HG03025 (cell line): ENCODE measurements around the gene VWA5B1.

Source experiments
- ATAC-seq: cut with Tn5 transposase; IDR thresholded peaks from one replicate; pipeline ENCODE4 v1.9.1; 2021; ENCODE audit warnings: mild to moderate bottlenecking, moderate library complexity; ENCODE audit not compliant: unreplicated experiment, low FRiP score

Gene VWA5B1

GRCh38 chr1:20359451-20360330, 69.0 kb downstream of the VWA5B1 start:
- ATAC-seq: no peak

DNA sequence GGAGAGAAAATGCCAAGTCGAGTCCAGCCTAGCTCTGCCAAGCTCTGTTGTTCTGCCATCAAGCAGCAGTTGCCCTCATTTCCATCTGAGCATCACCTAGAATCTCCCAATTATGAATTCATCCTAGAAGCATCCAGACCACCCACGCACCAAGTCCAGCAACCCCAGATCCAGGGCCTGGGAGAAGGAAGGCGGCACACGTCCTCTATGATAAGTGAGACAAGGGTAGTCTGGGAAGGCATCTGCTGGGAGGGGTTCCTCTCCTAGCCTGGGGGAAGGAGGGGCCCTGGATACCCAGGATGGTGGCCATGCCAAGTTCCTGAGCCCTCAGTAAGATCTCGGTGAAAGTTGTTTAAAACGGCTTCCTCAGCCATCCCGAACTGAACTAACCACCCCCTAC, 70.7 kb downstream of the VWA5B1 start:
- no peak for ATAC-seq

DNA sequence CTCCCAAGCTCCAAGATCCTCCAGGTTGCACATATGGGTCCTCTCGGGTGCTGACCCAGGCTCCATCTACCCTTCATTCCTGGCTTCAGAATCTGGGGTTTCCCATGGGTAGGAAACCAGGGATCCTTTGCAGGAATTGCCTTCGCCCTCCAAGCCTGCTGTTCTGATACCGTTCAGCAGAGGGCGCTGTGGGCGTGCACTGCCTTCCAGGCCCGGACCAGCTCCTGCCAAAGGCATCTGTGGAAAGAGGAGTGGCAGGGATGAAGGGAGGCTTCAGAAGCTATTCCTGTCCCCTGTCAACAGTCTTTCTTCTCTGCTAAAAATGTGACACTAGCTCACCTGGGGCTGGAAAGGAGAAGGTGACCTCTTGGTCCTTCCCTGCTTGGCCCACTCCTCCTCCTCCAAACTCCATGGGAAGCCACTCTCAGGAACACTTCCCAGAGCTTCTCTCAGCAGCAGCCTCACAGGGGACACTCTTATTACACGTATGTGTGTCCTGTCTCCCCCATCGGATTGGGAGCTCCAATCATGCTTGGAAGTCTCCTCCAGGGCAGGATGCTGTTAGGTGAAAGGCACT, 71.2 kb downstream of the VWA5B1 start:
- no peak for ATAC-seq

- ATAC-seq: no peak
These were observed 72.2 kb downstream of the VWA5B1 start for GRCh38 chr1:20362856-20363255.

DNA sequence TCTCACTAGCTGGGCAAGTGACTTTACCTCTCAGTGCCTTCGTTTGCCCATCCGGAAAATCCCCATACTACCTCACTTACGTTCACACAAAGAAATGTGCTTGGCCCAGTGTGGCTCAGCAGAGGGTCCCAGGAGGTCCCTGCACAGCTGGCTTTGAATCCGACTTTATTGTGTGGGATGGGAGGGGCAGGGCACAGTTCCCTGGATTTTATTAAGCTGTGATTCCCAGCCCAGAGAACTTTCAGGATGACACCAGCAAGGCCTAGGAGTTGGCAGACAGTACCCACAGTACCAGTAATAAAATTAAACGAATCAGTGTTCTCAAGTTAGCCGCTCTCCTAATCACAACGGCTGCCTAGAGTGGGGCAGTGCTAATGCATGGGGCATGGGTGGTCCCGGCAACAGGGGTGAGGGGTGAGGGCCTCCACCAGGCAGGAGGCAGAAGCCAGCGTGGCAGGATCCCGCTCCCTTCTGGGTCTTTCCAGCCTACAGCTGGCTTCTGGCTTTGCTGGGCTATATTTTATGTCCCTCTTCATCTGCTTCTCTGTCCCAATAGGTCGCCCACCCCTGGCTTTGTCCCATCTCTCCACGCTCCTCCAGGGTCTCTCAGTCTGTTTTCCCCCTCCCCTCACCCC, 74.9 kb downstream of the VWA5B1 start:
- ATAC-seq: no peak

DNA sequence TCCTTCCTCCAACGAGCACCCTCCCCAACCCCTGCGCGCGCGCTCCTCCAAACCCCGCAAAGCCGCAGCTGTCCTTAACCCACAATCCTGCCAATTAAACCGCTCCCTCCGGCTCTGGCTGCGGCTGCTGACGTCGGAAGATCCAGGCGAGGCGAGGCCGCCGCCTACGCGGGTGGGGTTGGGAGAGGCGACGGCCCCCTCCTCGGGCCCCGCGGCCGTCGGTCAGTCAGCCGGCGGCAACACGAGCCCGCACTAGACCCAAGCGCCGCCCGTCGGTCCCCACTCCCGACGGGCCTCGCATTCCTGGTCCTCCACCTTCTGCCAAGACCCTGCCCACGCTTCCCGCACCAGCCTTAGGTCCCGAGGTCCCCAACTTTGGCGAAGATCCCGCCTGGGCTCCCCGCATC, 75.4 kb downstream of the VWA5B1 start:
- ATAC-seq: no peak

DNA sequence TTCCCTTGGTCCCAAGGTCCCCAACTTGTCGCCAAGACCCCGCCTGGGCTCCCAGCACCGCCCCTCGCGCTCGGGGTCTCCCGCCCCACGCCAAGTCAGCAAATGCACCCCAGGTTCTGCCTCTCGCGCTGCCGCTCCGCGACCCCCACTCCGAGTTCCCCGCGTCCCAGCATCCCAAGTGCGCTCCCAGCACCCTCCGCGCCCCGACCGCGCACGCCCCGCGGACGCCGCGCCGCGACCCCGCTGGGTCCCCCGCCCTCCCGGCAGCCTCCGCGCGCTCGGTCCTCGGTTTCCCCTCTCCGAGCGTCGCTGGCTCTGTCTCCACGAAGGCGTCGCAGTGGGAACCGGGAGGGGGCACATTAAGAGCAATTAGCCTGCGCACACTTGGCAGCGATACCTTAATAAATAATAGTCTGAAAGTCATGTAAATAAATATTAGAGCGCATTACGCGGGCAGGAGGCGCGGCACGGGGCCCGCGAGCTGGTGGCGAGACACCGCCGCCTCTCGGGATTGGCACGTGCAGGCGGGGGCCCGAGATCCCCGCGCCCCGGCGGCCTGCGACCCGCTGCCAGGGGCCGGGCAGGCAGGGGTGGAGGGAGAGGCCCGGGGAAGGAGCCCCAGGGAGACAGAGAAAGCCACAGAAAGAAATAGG, 75.9 kb downstream of the VWA5B1 start:
- ATAC-seq: no peak

DNA sequence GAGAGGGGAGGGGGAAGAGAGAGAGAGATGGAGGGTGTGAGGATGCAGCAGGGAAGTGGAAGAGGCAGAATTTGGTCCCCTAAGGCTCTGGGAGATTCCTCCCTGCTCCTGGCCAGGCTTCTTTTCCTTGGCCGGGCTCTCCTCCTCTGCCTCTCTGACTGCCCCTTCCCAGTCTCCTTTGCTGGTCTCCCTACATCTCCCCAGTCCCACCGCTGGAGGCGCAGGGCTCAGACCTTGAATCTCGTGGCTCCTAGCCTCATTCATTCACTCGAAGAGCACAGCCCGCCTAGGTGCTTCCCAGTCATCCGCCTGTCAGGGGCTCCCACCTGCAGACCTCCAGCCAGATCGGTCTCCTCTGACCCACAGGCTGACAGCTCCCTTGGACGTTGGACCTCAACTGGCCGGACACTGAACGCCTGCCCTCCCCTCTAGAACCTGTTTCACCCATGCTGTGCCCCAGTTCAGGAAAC, 76.5 kb downstream of the VWA5B1 start:
- ATAC-seq: no peak

DNA sequence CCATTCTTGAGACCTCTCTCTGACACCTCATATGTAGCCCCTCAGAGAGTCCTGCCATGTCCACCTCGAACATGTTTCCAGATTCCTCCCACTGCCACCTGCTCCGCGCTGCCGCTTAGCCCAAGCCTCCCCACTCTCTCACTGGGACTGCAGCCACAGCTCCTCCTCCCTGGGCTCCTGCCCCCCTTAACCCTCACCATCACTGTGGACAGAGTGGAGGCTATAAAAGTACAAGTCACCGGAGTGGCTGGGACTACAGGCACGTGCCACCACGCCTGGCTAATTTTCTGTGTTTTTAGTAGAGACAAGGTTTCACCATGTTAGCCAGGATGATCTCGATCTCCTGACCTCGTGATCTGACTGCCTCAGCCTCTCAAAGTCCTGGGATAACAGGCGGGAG, 77.0 kb downstream of the VWA5B1 start:
- no peak for ATAC-seq

DNA sequence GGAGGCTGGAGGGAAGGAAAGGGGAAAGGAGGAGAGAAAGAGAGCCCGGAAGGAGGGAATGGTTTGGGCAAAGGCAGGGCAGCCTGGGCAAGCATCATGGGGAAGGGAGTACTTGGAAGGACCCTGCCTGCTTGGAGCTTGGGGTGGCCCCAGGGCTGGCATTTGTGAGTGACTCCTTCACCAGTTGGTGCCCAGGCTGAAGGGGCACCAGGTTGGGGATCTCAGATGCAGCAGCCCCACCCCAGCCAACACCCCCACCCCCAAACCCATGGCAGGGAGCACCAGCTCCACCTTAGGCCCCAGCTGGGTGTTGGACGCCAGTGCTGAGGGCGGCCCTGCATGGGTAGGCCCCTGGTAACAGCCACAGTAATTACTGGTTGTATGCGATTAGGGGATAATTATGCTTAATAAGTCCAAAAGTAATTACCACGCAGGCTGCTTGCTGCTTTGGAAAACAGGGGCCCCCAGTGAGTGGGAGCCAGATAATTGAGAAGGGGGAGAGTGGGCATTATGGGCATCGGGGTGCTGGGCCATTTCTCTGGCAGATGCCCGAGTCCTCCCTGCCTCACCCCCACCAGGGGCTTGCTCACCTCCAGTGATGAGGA, 78.3 kb downstream of the VWA5B1 start:
- no peak for ATAC-seq

DNA sequence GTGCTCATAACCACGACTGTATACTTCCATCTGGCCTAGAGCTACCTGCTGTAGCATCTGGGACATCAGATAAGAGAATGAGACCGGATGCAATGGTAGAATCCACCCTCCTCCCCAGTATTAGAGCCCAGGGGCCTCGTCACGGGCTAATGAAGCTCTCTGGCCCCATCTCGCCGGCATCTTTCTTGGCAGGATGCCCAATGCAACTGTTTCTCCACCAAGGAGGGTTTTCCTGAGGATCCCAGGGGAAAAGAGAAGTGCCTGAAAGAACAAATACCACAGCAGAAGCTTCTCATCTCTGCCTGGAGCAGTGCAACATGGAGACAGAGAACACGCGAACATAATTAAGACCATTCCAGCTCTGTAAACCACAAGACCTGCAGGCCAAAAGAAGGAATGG, 80.0 kb downstream of the VWA5B1 start:
- no peak for ATAC-seq

- no peak for ATAC-seq
These were observed 80.7 kb downstream of the VWA5B1 start for GRCh38 chr1:20371411-20371810.

GRCh38 chr1:20371883-20372282, 81.2 kb downstream of the VWA5B1 start:
- ATAC-seq: no peak

GRCh38 chr1:20372676-20373075, 82.0 kb downstream of the VWA5B1 start:
- ATAC-seq: no peak

GRCh38 chr1:20373286-20373685, 82.6 kb downstream of the VWA5B1 start:
- ATAC-seq: no peak

DNA sequence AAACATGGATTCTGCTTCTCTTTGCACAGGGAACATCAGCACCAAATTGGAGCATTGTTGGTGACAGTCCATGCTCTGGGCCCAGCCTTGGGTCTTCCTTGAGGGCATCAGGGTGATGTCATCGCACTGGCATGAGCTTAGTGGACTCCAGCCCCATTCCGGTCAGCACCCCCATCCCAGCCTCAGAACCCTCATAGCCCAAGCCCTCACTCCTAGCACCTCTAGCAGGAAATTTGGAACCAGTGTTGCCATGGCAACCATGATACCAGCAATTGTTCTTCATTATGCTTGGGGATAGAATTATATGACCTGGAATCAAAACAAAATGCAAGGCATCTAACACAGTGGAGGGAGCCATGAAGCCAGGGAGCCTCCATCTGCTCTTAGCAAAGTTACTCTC, 83.1 kb downstream of the VWA5B1 start:
- no peak for ATAC-seq

DNA sequence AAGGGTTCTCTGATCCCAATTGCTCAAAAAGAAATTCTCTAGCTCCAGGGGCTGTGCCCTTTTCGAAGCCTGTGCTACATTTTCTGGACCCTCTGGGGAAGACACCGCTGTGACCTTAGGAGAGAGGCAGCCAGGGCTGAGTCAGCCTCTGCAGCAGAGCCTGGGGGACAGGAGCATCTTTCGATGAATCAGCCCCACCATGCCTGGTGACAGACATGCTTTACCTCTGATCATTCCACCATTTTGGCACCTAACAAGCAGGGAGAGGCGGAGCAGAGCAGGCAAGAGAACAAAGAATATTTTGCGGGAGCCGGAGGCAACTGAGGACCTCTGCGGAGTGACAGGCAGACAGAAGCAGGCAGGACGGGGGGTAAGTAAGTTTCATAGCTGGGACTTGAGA, 84.9 kb downstream of the VWA5B1 start:
- ATAC-seq: no peak

DNA sequence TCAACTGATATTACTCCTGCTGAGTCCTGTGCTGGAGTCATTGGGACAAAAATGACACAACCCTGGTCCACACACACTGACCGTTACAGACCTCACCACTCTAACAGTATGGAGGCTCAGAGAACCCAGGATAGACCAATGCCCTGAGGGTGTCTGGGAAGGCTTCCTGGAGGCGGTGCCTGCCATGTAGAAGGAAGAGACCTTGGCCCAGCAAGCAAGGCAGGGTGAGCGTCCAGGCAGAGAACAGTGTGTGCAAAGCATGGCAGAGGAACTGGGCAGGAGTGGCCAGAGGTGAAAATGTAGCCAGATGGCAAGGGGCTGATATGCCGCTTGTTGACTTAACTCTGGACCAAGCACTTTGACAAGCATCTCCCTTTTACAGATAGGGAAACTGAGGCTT, 85.5 kb downstream of the VWA5B1 start:
- ATAC-seq: no peak

DNA sequence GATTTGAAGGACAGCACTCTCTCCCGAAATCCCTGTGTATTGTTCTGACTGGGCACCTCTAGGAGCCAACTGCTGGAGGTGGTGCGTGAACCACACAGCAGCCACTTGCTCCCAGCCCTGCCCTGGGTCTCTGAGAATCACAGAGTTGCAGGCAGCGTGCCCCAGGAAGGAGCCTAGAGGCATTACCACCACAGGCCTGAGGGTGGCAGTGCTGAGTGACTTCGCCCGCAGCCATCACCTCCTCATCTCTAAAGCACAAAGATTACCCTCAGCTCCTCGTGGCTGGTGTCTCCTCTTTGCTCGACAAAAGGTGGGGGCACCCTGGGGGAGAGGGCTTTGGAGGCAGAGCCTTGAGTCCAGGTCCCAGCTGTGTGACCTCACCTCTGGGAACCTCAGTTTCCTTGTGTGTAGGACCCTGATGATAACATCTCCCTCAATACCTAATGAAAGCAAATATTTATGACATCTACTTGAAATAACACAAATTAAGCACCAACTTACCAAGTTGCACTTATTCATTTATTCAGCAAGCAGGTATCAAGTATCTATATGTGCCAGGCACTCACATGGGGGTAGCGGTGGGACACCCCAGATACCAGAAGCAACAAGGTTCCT, 86.3 kb downstream of the VWA5B1 start:
- ATAC-seq: no peak

DNA sequence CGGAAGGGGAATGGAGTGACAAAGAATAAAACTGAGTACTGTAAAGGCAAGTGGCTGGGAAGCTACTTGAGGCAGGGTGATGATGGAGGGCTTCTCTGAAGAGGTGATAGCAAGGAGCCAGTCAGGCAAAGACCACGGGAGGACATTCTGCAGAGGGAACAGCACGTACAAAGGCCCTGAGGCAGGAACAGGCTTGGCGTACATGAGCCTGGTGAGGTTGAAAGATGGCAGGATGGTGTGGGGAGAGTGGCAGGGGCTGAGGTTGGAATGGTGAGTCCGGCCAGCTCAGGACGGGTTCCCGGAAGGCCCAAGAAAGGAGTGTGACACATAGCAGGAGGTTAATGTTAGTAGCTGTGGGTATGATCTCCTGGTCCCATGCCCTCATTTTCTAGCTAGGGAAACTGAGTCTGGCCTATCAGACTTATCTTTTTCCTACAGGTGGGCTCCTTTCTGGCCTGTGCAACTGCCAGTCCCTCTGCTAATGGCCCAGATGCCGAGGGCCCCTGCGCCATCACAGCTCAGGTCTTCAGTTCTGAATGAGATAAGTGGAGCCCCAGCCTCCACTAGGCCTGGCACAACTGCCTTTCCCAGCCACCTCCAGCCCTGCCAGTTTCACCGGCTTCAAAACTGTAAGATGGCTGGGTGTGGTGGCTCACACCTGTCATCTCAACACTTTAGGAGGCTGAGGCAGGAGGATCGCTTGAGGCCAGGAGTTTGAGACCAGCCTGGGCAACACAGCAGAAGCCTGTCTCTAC, 87.0 kb downstream of the VWA5B1 start:
- no peak for ATAC-seq
